HG02884 (cell line): ENCODE data around the gene BIRC7.

ENCODE experiments used
- ATAC-seq: cut with Tn5 transposase; IDR thresholded peaks from one replicate; pipeline ENCODE4 v1.9.1; 2021; ENCODE audit warnings: mild to moderate bottlenecking, moderate library complexity; ENCODE audit not compliant: unreplicated experiment

The BIRC7 gene

GRCh38 chr20:63224412-63225081 lies 11.2 kb upstream of the BIRC7 start:
- no peak for ATAC-seq

DNA sequence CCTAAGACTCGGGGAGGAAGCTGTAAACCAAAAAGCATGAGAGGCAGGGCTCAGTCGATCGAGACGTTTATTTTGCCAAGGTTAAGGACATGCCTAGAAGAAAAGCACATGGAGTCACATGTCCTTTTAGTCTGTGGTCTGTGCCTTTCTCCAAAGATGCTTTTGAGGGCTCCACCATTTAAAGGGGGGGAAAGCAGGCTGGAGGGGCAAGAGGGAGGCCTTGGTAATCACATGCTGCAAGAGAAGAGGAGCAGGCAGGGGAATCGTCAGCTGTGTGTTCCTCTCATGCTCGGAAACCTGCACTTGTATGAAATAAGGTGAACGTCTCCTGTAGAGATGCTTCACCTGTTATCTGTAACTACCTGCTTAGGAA lies 10.6 kb upstream of the BIRC7 start:
- ATAC-seq = no peak

GRCh38 chr20:63226042-63226943 lies 9.4 kb upstream of the BIRC7 start:
- no peak for ATAC-seq

- ATAC-seq = no peak
Observed at GRCh38 chr20:63227260-63227659, 8.4 kb upstream of the BIRC7 start.

- ATAC-seq = no peak
Observed at GRCh38 chr20:63228806-63229205, 6.9 kb upstream of the BIRC7 start.

DNA sequence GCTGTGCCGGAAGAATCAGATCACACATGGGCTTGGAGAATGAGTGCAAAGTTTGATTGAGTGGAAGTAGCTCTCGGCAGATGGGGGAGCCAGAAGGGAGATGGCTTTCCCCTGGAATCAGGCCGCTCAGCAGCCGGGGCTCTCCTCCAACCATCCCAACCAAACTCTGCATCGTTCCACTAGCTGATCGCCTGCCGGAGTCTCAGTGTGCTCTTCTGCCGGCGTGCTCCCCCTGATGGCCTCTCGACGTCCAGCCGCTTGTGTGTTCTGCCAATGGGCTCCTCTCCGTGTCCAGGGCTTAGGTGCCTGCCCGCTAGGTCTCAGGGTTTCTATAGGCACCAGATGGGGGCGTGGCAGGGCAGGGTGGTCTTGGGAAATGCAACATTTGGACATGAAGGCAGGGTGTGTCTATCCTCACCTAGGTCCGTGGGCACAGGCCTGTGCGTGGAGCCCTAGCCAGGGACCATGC lies 4.9 kb upstream of the BIRC7 start:
- ATAC-seq = no peak

- ATAC-seq = no peak
Observed at GRCh38 chr20:63232235-63233060, 3.3 kb upstream of the BIRC7 start.

DNA sequence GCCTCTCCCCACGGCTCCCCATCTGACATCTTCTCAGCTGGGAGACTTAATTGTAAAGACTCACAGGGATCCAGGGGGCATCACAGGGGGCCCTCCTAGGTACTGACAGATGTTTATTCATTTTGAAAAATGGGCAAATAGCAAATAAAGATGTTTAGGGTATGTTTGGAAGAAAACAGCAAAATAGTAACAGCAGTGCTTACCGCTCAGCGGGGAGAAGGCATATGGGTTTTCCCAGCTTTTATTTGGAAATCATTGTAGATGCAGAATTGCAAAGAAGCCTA lies 2.7 kb upstream of the BIRC7 start:
- no peak for ATAC-seq

- ATAC-seq = no peak
Observed at GRCh38 chr20:63233924-63234323, 1.8 kb upstream of the BIRC7 start.

- no peak for ATAC-seq
Observed at GRCh38 chr20:63234693-63235398, 859 bp upstream of the BIRC7 start.

GRCh38 chr20:63236116-63236837 lies 572 bp downstream of the BIRC7 start:
- no peak for ATAC-seq

- no peak for ATAC-seq
Observed at GRCh38 chr20:63238031-63238430, 2.3 kb downstream of the BIRC7 start.

GRCh38 chr20:63238514-63239125 lies 2.9 kb downstream of the BIRC7 start:
- no peak for ATAC-seq

DNA sequence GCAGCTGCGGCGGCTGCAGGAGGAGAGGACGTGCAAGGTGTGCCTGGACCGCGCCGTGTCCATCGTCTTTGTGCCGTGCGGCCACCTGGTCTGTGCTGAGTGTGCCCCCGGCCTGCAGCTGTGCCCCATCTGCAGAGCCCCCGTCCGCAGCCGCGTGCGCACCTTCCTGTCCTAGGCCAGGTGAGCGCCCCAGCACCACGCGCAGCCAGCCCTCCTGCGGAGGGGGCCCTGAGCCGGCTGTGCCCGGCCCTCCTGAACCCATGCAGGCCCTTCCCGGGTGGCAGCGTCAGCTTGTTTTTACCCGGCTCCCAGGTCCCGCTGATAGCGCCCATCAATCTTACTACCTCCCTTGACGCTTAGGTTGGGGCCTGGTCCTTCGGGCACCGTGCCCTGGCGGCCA lies 3.7 kb downstream of the BIRC7 start:
- no peak for ATAC-seq

DNA sequence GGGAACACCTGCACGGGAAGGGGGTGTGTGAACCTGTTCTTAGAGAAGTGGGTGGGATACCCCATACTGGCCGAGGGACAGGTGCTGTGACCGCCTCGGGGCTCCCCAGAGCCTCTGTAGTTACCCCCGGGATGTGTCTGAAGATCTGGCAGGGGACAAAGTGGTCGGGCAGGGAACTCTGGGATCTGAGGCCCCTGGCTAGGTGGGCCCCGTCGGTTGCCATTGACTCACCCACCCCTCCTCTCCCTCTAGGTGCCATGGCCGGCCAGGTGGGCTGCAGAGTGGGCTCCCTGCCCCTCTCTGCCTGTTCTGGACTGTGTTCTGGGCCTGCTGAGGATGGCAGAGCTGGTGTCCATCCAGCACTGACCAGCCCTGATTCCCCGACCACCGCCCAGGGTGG lies 4.3 kb downstream of the BIRC7 start:
- no peak for ATAC-seq

- ATAC-seq = no peak
Observed at GRCh38 chr20:63241272-63241671, 5.6 kb downstream of the BIRC7 start.

GRCh38 chr20:63242736-63243135 lies 7.0 kb downstream of the BIRC7 start:
- ATAC-seq = no peak

DNA sequence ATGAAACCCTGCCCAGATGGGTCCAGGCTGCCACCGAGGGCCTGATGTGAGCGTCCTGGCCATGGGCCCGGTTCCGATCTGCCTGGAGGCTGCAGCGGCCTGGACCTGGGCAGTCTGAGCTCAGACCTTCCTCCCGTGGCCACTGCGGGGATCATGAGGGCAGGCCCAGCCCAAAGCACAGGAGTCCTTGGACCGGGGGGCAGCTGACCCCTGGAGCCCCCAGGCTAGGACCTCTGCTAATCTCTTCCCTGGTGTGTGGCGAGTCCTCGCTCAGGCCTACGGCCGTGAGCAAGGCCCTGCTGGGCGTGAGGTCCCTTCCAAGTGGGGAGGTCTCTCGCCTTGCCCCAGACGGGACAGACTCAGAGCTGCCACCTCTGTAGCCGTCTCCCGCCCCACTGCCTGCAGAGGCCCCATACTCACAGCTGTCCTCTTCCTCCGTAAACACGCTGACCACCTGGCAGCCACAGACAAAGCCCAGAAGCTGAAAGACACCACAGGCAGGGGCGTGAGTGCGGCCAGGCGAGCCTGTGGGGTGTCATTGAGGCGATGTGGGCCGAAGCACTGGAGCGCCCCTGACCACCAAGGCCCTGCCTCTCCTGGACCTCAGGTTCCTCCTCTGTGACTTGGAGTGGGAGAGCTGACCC lies 8.0 kb downstream of the BIRC7 start:
- ATAC-seq = no peak

DNA sequence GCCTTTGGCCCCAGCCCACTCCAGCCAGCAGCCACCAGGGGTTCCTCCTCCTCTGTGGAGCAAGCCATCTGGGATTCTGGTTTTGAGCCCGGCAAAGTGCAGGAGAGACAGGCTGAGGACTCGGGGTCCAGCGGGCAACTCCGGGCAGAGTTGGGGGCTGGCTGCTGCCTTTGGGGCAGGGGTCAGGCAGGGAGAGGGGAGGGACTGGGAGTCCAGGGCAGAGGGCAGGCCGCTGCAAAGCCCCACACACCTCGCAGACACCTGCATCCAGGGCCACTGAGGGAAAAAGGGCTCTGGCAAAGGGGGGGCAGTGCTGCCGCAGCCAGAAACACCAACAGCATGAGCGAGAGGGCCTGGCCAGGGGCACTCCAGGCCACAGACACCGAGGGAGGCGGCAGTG lies 8.8 kb downstream of the BIRC7 start:
- ATAC-seq = no peak
